GM21737 (cell line): ENCODE data around the gene FAM227B.
"Not testable (repeated sequence)": the region's sequence is repeated elsewhere in the genome, so short reads cannot be mapped to it uniquely, and the experiment has no call there.

ENCODE experiments used
- ATAC-seq: cut with Tn5 transposase; IDR thresholded peaks from one replicate; pipeline ENCODE4 v1.9.1; 2021; ENCODE audit warnings: mild to moderate bottlenecking, moderate library complexity; ENCODE audit not compliant: unreplicated experiment

The FAM227B gene

DNA sequence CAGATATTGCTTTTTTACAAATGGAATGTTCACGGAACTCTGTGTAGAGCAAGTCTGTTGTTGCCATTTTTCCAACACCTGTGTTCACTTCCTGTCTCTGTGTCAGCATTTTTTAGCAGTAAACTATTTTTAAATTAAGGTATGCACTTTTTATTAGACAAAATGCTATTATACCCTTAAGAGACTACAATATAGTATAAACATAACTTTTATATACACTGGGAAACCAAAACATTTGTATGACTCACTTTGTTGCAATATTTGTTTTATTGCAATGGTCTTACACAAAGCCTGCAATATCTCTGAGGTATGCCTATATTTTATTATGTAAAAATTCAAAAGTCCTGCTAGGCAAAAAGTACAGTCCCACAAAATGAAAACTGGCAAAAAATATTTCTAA lies 237.4 kb downstream of the FAM227B start:
- ATAC-seq, result no peak

DNA sequence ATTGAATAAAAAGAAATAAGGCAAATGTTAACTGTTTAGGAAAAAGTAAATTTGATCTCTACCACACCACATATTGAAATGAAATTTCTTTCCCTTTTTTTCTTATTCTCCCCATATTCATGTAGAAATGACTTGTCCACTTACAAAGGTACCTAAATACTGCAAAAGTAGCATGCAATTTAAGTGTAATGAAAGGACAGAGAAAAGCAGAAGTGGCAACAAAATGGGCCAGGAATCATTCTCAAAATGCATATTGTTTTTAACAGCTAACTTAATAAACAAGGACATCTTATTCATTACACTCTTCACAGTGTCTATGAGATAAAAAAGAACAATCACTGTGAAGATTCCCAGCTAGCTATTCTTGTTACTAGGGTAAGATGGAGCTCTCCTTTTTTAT lies 238.2 kb downstream of the FAM227B start:
- no peak for ATAC-seq

DNA sequence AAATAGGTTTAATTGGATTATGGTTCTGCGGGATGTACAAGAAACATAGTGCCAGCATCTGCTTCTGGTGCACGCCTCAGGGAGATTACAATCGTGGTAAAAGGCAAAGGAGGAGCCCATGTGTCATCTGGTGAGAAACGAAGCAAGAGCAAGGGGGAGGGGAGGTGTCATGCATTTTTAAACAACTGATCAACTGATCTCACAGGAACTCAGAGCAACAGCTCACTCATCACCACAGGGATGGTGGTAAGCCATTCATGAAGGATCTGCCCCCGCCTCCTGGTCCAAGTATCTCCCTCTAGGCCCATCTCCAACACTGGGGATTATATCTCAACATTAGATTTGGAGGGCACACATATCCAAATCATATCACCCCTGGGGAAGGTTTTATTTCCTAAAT lies 239.7 kb downstream of the FAM227B start:
- ATAC-seq, result no peak

DNA sequence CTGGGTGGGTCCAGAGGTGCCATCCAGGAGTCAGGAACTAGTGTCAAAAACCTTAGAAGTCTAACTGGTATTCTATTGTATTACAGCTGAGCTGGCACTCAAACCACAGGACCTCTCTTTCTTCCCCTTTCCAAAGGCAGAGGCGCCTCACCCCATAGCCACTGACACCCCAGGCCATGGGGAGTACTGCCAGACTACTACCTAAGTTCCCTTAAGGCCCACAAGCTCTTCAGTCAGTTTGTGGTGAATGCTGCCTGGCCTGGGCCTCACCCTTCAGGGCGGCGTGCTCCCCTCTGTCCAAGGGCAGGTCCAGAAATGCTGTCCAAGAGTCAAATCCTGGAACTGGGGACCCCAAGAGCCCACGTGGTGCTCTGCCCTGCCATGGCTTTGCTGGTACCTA lies 240.6 kb downstream of the FAM227B start:
- ATAC-seq, result no peak

DNA sequence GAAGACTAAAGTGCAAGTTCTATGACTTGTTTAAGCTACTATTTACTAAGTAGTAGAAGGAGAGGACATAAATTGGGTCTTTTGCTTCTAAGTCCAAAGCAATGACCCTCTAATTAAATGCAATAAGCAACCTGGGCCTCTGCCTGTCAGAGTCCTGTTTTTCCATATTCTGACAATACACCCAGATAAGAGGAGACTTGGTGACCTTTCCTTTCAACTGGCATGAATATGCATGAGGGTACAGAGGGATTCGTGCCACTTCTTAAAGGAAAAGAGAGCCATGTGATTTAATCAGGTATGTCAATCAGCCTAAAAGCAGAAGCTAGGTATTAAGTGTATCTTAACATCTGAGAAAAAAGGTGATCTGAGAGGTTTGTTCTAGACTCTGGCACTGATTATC lies 248.3 kb downstream of the FAM227B start:
- ATAC-seq, result no peak

DNA sequence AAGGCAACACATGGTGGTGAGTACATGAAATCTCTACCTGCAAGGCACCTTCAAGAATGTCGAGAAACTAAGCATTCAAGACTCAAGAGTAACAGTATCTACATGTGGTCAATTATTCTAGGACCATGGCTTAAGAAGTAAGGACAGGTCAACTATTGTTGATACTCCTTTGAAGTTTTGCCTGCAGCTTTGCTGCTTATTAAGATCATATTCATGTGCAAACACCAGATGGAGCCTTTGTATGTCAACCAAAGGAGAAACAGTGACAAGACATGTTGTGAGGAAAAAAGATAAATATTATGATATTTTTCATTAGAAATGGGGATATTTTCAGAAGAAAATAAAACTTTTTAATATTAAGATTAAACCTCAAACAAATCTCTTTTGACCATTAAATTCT lies 249.8 kb downstream of the FAM227B start:
- ATAC-seq, result no peak

DNA sequence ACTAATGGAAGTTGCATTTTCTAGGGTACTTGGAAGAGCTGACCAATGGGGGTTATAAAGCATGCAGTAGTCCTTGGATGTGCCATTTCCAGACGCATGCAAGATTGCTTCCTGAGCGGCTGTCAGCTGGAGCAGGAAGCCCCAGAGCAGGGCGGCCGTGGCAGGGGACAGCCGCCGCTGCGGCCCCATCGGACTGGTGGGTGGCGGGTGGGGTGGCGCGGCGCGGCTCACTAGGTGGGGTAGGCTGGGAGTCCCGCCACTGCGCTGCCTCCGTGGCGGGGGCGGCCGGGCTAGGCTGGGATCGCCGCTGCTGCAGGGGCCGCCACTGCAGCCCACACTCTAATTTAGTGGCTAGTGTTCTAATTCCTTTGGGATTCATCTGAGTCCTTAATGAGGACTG lies 254.1 kb downstream of the FAM227B start:
- no peak for ATAC-seq

DNA sequence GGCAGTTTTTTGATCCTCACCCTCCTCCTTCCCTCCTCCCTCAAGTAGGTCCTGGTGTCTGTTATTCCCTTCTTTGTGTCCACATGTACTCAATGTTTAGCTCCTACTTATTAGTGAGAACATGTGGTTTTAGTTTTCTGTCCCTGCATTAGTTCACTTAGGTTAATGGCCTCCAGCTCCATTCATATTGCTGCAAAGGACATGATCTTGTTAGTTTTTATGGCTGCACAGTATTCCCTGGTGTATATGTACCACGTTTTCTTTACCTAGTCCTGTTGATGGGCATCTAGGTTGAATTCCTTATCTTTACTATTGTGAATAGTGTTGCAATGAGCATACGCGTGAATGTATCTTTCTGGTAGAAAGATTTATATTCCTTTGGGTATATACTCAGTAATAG lies 259.2 kb downstream of the FAM227B start:
- no peak for ATAC-seq

DNA sequence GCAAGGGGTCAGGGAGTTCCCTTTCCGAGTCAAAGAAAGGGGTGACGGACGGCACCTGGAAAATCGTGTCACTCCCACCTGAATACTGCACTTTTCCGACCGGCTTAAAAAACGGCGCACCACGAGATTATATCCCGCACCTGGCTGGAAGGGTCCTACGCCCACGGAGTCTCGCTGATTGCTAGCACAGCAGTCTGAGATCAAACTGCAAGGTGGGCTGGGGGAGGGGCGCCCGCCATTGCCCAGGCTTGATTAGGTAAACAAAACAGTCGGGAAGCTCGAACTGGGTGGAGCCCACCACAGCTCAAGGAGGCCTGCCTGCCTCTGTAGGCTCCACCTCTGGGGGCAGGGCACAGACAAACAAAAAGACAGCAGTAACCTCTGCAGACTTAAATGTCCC lies 266.2 kb downstream of the FAM227B start:
- ATAC-seq, result not testable (repeated sequence)

DNA sequence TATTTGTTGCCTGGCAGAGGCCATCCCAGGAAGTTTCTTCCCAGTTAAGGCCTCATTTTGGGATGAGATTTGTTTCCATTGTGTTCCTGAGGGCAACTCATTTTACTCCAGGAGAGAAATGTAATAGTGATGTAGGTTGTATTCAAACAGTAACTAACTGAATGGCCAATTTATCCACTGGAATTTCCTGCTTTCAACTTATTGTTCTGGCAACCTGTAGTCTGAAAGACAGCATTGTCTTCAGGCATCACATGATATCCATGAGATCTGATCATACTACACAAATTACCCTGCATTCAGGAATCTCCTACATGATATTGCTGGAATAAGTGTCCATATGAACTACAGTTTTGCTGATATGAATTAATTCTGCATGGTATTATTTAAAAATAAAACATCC lies 277.1 kb downstream of the FAM227B start:
- ATAC-seq, result no peak

DNA sequence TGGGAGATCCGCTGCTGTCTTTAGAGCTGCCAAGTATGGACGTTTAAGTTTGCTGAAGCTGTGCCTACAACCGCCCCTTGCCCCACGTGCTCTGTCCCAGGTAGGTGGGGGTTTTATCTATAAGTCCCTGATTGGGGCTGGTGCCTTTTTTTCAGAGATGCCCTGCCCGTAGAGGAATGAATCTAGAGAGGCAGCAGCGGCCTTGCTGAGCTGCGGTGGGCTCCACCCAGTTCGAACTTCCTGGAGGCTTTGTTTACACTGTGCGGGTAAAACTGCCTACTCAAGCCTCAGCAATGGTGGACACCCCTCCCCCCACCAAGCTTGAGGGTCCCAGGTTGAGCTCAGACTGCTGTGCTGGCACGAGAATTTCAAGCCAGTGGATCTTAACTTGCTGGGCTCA lies 281.0 kb downstream of the FAM227B start:
- no peak for ATAC-seq

DNA sequence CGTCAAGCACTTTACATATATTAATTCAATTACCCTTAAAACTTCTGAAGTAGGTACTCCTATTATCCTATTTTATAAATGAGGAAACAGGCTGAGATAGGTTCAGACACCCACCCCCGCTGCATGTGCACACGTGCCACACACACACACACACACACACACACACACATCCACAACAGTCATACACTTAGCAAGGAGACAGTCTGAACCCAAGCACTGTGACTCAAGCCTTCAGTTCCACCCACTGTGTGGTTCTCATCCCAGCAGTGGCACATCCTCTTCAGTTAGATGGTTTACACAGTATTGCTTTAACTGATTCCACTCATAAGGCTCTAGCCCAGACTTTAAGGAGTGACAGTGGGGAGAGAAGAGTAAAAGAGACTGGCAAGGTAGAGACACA lies 288.7 kb downstream of the FAM227B start:
- ATAC-seq, result no peak

DNA sequence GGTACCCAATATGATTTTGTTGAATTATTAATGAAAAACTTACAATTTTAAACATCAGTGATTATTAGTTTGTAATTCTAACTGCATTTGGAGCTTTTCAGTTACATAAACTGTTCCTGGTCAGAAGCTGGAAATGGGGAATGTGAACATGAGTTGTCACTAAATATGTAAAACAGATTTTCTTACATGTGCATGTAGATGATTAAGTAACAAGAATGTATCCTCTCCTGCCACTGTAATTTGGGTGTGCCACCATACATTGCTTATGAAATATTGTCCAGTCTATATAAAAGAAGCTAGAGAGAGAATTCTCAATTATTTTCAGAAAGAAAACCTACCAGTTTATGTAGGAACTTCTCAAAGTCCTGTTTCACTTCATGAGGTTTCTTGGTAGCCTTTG lies 289.2 kb downstream of the FAM227B start:
- ATAC-seq, result no peak

DNA sequence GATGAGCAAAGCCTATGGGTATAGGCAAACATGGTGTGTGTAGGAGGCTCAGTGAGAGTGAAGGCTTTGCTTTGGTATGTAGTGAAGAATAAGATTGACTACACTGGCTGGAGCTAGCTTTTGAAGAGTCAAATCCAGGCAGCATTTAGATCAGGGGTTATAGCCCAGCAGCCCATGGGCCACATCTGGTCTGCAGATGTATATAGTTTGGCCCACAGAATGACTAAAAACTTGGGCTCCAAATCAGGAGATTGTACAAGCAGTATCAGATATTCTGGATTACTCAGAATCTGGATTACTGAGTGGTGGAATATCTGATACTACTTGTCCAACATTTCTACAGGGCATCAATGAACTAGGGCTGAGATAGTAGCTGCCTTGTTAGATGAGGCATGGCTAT lies 290.5 kb downstream of the FAM227B start:
- no peak for ATAC-seq

DNA sequence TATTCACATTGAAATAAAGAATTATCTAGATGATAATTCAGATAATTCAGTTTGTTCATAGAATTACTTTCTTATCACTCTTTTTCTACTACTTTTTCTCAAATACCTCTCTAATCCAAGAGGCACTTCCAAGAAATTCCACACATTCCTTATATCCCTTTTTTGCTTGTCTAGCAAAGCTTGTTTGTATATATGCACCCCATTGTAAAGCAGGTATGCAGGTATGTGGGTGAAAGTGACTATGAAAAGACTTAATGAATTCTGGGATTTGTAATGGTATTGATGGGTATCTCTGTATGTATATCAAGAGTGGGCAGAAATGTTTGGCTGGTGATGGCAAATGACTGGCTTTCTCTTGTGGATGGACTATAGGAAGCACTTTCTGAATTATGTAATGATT lies 291.7 kb downstream of the FAM227B start:
- ATAC-seq, result no peak

DNA sequence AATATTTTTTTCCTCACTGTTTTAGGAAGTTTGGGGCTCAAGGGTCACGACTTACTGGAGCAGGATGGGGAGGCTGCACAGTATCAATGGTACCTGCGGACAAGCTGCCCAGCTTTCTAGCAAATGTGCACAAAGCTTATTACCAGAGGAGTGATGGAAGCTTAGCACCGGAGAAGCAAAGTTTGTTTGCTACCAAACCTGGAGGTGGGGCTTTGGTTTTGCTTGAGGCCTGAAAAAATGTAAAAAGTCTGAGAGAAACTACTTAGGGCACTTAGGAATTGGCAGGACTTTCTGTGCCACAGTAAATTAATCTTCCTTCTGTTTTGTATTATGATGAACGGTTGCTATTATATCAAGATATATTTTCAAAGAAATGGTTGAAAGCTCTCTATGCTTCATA lies 292.7 kb downstream of the FAM227B start:
- no peak for ATAC-seq

DNA sequence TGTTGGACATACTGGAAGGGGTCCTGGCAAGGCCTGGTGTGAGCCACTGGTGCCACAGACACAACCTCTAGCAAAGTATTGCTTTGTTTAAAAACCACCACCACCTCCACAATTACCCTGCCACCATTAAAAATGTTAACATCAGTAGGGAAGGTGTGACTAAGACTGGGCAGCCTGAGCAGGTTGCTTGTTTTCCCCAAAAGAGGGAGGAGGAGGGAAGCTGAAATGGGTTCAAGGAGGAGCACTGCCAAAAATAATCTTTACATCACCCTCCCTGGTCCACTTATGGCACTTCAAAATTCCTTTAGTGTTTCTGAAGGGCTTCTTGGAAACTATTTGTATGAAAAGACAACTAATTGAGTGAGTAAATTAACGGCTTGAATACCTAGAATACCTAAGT lies 297.4 kb downstream of the FAM227B start:
- ATAC-seq, result no peak

DNA sequence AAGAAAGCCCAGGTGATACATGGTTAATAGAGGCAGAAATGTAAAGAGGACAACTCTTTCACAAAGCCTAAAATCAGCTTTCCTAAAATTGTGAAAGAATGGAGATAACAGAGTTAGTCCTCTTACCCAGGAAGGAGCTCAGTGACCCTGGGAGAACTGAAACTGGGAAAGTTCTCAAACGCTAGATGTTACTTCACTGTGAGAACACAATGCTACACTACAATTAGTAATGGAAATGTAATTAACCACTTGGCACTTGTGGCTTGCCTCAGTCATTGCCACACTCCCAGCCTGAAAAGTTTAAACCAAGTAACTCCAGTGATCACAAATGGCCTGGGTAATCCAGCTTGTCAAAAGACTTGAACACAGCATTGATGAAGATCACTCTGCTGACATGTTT lies 300.3 kb downstream of the FAM227B start:
- ATAC-seq, result no peak

DNA sequence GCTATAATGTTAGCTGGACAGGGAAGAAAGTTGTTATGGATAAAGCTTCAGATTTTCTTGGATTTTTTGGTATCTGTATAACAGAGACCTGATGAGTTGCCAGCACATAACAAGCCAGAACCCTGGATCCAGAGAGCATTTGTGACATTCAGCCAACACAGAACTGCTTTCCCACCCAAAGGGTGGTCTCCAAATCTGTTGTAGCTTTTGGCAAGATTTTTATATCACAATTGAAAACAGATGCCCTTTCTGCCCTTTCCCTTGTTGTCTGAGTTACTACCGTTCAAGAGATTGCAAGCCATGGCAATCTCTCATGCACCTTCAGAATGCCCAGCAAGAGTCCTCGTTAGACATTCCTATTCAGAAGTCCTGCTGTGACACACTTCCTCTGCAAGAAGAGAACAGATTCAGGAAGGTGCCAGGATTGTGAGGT lies 305.2 kb downstream of the FAM227B start:
- ATAC-seq, result no peak

DNA sequence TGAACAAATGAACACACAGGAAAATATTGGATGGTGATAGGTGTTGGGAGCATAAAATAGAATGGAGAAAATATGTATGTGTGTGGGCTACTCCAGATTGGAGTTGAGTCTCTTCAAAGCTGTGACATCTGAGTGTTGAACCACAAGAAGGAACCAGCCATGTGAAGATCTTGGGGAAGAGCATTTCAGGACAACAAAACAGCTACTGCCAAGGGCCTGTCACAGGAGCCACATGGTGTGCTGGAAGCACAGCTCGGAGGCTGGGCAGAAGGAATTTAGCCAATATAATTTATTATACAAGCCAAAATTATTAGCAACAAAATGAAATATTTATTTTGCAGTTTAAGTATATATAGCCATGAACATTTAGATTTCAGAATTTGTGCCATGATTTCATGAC lies 305.9 kb downstream of the FAM227B start:
- no peak for ATAC-seq

DNA sequence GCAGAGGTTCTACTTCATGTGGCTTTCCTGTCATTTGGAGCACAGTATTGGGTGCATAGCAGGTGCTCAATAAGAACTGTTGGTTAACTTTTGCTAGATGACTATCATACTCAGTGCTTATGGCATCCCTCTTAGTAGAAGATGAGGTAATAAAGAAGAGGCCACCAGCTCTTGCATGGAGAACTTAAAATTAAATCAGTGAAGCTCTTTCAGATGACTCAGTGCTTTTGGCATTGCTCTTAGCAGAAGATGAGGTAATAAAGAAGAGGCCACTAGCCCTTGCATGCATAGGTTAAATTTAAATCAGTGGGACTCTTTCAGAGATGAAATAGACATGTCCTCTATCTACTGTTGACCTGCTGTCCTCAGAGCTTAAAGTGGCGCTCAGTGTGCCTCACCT lies 307.0 kb downstream of the FAM227B start:
- ATAC-seq, result no peak

DNA sequence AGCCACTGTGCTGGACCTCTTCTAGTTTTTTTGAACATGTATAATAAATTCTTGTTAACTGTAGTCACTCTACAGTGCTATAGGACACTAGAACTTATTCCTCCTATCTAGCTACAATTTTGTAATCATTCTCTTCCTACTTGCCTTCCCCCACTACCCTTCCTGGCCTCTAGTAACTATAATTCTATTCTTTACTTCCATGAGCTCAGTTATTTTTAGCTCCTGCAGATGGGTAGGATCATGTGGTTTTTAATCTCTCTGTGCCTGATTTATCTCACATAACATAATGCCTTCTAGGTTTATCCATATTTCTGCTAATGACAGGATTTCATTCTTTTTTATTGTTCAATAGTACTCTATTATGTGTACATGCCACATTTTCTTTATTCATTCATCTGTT lies 310.7 kb downstream of the FAM227B start:
- no peak for ATAC-seq

DNA sequence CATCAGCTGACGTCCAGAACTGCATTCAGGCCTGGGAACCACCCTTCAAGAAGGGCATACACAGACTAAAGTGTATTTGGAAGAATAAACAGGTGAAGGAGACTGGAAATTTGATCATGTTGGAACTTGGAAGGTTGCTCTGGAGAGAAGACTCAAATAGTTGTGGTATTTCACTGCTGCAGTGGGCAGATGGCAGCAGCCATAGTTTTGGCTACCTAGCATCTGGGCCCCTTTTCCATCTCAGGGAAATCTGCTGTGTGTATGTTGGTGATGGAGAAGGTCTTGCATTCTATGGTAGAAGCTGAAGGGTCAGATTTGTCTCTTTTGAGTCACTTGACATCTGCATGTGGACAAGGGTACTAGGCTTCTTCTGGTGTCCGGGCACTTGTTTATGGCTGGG lies 311.9 kb downstream of the FAM227B start:
- no peak for ATAC-seq

DNA sequence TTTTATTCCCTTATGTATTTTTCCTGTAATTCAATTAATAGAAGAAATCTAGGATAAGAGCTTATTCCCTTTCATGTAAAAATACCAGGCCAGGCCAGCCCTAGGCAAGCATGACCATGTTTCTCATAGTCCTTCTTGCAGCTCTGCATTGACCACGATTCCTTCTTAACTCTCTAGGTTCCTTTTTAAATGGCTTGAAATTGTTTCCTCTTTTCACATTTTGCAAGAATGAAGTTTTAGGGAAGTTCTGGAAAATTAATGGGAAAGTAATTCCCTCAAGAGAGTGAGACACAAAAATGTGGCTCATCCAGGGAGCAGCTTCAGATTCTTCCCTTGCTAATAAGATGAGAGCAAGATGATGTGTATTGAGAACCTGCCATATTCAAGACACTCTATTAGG lies 314.1 kb downstream of the FAM227B start:
- no peak for ATAC-seq
